Measurements from ENCODE around the gene RGS5. TPM values are rescaled to one million over a fixed set of nuclear protein-coding genes. Genes with fewer than 3 reads are reported as not detected.
A peak's percentile ranks its signal among the peaks of the same experiment; 100 is the strongest.

Gene RGS5
- total RNA-seq, 1 donor from 2014 or later = 209 TPM

DNA sequence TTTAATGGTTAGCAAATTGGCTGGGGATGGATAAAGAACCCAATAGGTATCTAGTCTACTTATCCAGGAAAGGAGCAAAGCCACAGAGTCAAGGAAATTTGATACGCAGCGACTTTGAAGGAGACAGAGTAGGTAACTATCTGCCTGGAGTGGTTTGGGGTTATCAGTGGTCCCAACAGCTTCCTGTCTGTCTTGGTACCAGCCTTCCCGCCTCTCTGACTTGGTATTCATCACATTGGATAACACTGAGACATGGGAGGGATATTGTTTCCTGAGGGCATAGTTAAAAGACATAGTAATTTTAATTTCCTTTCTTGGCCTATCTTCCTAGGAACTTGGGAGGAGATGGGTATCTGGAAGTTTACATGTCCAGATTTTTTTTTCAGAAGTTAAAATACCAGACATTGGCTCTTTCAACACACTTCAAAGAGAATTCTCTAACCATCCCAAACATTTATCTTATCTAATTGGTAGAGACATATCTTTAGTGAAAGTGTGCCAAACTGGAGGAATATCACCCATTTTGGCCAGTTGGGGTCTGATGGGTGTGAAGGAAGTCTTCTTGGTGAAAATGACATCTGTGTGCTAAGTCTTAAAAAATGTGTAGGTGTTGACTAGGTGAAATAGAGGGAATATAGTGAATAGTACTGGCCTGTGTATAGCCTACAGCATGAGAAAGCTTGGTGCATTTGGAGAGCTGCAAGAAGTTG, 65.0 kb downstream of the RGS5 start:
- H3K27ac Mint-ChIP-seq = no peak overlapping the region
- peaks cover 18% of the 10 kb centered on the region for H3K9me3 Mint-ChIP-seq
- no peaks in the 10 kb centered on the region for H3K27me3 Mint-ChIP-seq (ENCODE audit: low read depth)

DNA sequence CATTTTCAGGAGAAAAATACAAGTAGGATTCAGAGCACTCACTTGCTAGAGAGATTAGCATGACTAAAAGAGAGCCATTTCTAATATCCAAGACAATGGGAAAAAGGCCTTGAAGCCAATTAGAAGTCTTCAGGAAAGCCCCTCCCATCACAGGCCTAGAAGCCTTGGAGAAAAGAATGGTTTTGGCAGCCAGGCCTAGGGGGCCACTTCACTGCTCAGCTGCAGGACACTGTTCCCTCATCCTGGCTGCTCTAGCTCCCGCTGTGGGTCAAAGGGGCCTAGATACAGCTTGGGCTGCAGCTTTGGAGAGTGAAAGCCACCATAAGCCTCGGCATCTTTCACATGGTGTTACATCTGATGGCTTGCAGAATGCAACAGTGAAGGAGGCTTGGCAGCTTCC, 70.7 kb downstream of the RGS5 start:
- TF ChIP-seq, protein P1, sequence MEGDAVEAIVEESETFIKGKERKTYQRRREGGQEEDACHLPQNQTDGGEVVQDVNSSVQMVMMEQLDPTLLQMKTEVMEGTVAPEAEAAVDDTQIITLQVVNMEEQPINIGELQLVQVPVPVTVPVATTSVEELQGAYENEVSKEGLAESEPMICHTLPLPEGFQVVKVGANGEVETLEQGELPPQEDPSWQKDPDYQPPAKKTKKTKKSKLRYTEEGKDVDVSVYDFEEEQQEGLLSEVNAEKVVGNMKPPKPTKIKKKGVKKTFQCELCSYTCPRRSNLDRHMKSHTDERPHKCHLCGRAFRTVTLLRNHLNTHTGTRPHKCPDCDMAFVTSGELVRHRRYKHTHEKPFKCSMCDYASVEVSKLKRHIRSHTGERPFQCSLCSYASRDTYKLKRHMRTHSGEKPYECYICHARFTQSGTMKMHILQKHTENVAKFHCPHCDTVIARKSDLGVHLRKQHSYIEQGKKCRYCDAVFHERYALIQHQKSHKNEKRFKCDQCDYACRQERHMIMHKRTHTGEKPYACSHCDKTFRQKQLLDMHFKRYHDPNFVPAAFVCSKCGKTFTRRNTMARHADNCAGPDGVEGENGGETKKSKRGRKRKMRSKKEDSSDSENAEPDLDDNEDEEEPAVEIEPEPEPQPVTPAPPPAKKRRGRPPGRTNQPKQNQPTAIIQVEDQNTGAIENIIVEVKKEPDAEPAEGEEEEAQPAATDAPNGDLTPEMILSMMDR (IDR thresholded peaks at IDR 0.05; ENCODE audit: unreplicated experiment) = no peak
- H3K4me1 Mint-ChIP-seq = peaks cover 14% of the 10 kb centered on the region
- H3K27ac Mint-ChIP-seq = peak overlapping the region; percentile 15
- H3K9me3 Mint-ChIP-seq = peaks cover 15% of the 10 kb centered on the region
- DNase-seq (ENCODE audit: low spot score in 2 of 2, unreplicated experiment in 2 of 2) = no peak
- H3K36me3 Mint-ChIP-seq = peaks cover 7% of the 10 kb centered on the region
- H3K4me3 Mint-ChIP-seq = no peak overlapping the region
- H3K27me3 Mint-ChIP-seq (ENCODE audit: low read depth) = no peaks in the 10 kb centered on the region

More for the DNA sequence above, 65.0 kb downstream of the RGS5 start:
- H3K36me3 Mint-ChIP-seq = peaks cover 5% of the 10 kb centered on the region
- TF ChIP-seq, protein P1 (IDR thresholded peaks at IDR 0.05; ENCODE audit: unreplicated experiment) = no peak
- no peak overlapping the region for H3K4me3 Mint-ChIP-seq
- no peak for DNase-seq (ENCODE audit: low spot score in 2 of 2, unreplicated experiment in 2 of 2)
- no peaks in the 10 kb centered on the region for H3K4me1 Mint-ChIP-seq

DNA sequence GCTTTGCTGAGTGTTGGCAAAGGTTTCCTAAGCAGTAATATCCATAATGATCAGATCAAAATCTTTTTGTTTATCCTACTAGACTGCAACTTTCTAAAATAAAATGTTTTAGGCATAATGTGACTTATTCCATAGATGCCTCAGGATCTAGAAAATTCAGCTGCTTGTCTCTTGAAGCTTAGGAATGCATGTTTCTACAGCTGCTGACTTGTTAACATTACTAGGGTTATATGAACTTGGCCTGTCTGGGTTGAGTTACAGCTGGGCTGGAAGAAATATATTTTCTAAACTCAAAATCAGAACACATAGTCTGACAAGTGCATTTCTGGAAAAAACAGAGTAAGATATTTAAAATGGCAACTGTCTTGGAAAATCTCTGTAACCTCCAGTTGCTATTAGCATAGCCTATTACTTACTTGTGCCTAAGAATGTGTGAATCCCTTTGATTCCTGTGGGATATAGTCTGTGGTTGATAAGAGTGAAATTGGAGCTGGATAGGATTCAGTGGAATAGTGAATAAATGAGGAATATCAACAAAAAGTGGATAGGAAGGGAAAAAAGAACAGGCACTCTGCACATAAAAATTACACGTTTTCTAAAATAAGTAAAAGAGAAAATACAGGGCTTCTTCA, 72.4 kb downstream of the RGS5 start:
- H3K27ac Mint-ChIP-seq = no peak overlapping the region
- peaks cover 14% of the 10 kb centered on the region for H3K4me1 Mint-ChIP-seq
- DNase-seq (ENCODE audit: low spot score in 2 of 2, unreplicated experiment in 2 of 2) = no peak
- H3K36me3 Mint-ChIP-seq = peaks cover 4% of the 10 kb centered on the region
- peaks cover 3% of the 10 kb centered on the region for H3K9me3 Mint-ChIP-seq
- no peak overlapping the region for H3K4me3 Mint-ChIP-seq
- TF ChIP-seq, protein P1 (IDR thresholded peaks at IDR 0.05; ENCODE audit: unreplicated experiment) = no peak
- H3K27me3 Mint-ChIP-seq (ENCODE audit: low read depth) = no peaks in the 10 kb centered on the region

- Mint-ChIP-seq H3K27ac (no peak overlapping the region), H3K27me3 (ENCODE audit: low read depth) (peaks cover 1% of the 10 kb centered on the region), H3K9me3 (peaks cover 3% of the 10 kb centered on the region), H3K4me1 (peaks cover 19% of the 10 kb centered on the region), H3K36me3 (peaks cover 4% of the 10 kb centered on the region), H3K4me3 (no peak overlapping the region)
- DNase-seq (ENCODE audit: low spot score in 2 of 2, unreplicated experiment in 2 of 2) = no peak
- TF ChIP-seq, protein P1 (IDR thresholded peaks at IDR 0.05; ENCODE audit: unreplicated experiment) = no peak
These were observed 74.4 kb downstream of the RGS5 start for GRCh38 chr1:163128282-163128681.

GRCh38 chr1:163124812-163125211, 77.9 kb downstream of the RGS5 start:
- peaks cover 5% of the 10 kb centered on the region for H3K4me1 Mint-ChIP-seq
- H3K4me3 Mint-ChIP-seq = no peak overlapping the region
- H3K27me3 Mint-ChIP-seq (ENCODE audit: low read depth) = peaks cover 1% of the 10 kb centered on the region
- no peak overlapping the region for H3K27ac Mint-ChIP-seq
- peaks cover 6% of the 10 kb centered on the region for H3K9me3 Mint-ChIP-seq
- no peak for DNase-seq (ENCODE audit: low spot score in 2 of 2, unreplicated experiment in 2 of 2)
- TF ChIP-seq, protein P1 (IDR thresholded peaks at IDR 0.05; ENCODE audit: unreplicated experiment) = no peak
- H3K36me3 Mint-ChIP-seq = no peaks in the 10 kb centered on the region
